ENCODE measurements around the gene BUD31.

Gene BUD31

DNA sequence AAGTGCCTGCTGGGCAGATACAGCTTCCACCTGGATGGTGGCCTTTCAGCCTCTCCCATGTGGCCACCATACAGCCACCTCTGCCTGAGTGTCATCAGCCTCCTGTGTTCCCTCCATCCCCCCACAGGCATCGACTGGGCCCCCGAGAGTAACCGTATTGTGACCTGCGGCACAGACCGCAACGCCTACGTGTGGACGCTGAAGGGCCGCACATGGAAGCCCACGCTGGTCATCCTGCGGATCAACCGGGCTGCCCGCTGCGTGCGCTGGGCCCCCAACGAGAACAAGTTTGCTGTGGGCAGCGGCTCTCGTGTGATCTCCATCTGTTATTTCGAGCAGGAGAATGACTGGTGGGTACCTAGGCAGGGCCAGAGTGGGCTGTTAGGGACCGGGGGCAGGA lies 20.9 kb upstream of the BUD31 start:
- Mint-ChIP-seq H3K9me3 (ENCODE audit: low read depth) (no peaks in the 10 kb centered on the region), H3K27me3 (no peaks in the 10 kb centered on the region), H3K27ac (no peak overlapping the region), H3K4me1 (ENCODE audit: low read depth) (peaks cover 22% of the 10 kb centered on the region), H3K36me3 (no peaks in the 10 kb centered on the region), H3K4me3 (no peak overlapping the region)

DNA sequence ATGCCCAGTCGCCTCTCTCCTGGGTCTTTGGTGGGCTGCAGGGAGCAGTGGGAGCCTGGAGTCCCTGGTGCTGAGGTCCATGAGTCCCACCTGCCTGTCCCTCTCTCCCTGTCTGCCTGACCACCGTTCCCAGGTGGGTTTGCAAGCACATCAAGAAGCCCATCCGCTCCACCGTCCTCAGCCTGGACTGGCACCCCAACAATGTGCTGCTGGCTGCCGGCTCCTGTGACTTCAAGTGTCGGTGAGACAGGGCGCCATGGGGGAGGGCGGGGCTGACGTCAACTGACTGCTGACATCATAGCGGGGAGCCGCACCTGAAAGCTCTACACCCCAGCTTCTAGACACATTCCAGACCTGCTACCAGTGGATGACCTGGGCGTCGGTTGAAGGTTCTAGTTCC lies 19.0 kb upstream of the BUD31 start:
- H3K4me1 Mint-ChIP-seq (ENCODE audit: low read depth): peaks cover 19% of the 10 kb centered on the region
- no peaks in the 10 kb centered on the region for H3K27me3 Mint-ChIP-seq
- H3K36me3 Mint-ChIP-seq: no peaks in the 10 kb centered on the region
- H3K9me3 Mint-ChIP-seq (ENCODE audit: low read depth): no peaks in the 10 kb centered on the region
- H3K27ac Mint-ChIP-seq: no peak overlapping the region
- H3K4me3 Mint-ChIP-seq: no peak overlapping the region

GRCh38 chr7:99390941-99391602 lies 17.7 kb upstream of the BUD31 start:
- Mint-ChIP-seq H3K27me3 (no peaks in the 10 kb centered on the region), H3K36me3 (no peaks in the 10 kb centered on the region), H3K4me3 (peak overlapping the region; percentile 27), H3K27ac (no peak overlapping the region), H3K9me3 (ENCODE audit: low read depth) (no peaks in the 10 kb centered on the region), H3K4me1 (ENCODE audit: low read depth) (peaks cover 19% of the 10 kb centered on the region)

DNA sequence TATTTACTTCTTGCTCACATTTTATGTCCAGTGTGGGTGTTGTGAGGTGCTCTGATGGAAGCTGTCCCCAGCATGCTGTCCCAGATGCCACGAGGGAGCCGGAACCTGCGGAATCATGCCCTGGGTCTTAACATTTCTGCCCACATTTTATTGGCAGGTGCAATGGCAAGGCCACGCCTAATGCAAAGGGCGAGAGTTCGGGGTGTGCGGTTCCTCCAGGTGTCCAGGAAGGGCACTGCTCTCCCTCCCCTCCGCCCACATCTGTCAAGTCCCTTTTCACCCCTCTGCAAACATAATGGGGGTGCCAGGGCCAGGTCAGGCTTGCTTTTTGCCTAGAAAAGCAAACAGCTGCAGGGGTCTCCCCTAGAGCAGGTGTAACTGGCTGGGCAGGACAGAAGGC lies 16.7 kb upstream of the BUD31 start:
- Mint-ChIP-seq H3K4me1 (ENCODE audit: low read depth) (peaks cover 17% of the 10 kb centered on the region), H3K9me3 (ENCODE audit: low read depth) (no peaks in the 10 kb centered on the region), H3K36me3 (no peaks in the 10 kb centered on the region), H3K27me3 (no peaks in the 10 kb centered on the region), H3K4me3 (no peak overlapping the region), H3K27ac (no peak overlapping the region)

DNA sequence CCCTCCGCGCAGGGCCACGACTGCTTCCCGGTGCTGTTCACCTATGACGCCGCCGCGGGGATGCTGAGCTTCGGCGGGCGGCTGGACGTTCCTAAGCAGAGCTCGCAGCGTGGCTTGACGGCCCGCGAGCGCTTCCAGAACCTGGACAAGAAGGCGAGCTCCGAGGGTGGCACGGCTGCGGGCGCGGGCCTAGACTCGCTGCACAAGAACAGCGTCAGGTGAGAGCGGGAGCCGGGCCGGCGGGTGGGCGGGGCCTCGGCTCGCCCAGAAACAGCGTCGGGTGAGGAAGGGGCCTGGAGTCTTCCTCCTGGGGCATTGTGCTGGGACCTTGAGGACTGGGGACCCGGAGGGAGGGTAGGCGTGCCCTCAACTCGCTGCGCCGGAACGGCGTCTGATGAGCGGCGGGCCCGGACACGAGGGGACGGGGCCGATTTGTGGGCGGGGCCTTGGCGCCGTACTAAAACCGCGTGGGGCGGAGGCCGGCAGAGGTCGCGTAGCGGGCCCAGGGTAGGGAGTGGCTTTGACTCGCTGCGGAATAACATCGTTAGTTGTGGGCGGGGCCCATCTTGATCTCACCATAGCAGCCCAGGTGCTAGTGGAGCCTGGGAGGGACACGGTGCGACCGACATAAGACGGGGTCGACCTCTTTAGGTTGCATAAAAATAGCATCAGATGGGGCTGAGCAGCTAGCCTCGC lies 16.0 kb upstream of the BUD31 start:
- H3K27ac Mint-ChIP-seq: peak overlapping the region; percentile 75
- no peaks in the 10 kb centered on the region for H3K36me3 Mint-ChIP-seq
- H3K4me3 Mint-ChIP-seq: peak overlapping the region; percentile 78
- H3K27me3 Mint-ChIP-seq: no peaks in the 10 kb centered on the region
- peaks cover 18% of the 10 kb centered on the region for H3K4me1 Mint-ChIP-seq (ENCODE audit: low read depth)
- no peaks in the 10 kb centered on the region for H3K9me3 Mint-ChIP-seq (ENCODE audit: low read depth)

- no peaks in the 10 kb centered on the region for H3K36me3 Mint-ChIP-seq
- no peaks in the 10 kb centered on the region for H3K9me3 Mint-ChIP-seq (ENCODE audit: low read depth)
- H3K27ac Mint-ChIP-seq: peak overlapping the region; percentile 75
- H3K4me1 Mint-ChIP-seq (ENCODE audit: low read depth): peaks cover 19% of the 10 kb centered on the region
- H3K4me3 Mint-ChIP-seq: peak overlapping the region; percentile 78
- H3K27me3 Mint-ChIP-seq: no peaks in the 10 kb centered on the region
These were observed 15.2 kb upstream of the BUD31 start for GRCh38 chr7:99393355-99394187.

DNA sequence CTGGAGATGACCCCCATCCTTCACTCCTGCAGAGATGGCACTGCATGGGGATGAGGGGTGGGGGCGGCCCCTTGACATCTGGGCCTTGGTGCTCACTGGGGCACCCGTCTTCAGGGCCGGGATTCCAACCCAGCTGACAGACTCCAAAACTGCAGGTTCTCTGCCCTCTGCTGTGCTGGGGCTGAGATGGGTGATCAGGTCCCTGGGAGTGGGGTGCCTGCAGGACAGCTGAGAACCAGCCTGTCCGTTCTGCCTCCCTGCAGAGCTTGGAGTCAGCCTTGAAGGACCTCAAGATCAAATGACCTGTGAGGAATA lies 14.6 kb upstream of the BUD31 start:
- Mint-ChIP-seq H3K9me3 (ENCODE audit: low read depth) (no peaks in the 10 kb centered on the region), H3K4me1 (ENCODE audit: low read depth) (peaks cover 19% of the 10 kb centered on the region), H3K4me3 (no peak overlapping the region), H3K27ac (no peak overlapping the region), H3K36me3 (peaks cover 2% of the 10 kb centered on the region), H3K27me3 (no peaks in the 10 kb centered on the region)

DNA sequence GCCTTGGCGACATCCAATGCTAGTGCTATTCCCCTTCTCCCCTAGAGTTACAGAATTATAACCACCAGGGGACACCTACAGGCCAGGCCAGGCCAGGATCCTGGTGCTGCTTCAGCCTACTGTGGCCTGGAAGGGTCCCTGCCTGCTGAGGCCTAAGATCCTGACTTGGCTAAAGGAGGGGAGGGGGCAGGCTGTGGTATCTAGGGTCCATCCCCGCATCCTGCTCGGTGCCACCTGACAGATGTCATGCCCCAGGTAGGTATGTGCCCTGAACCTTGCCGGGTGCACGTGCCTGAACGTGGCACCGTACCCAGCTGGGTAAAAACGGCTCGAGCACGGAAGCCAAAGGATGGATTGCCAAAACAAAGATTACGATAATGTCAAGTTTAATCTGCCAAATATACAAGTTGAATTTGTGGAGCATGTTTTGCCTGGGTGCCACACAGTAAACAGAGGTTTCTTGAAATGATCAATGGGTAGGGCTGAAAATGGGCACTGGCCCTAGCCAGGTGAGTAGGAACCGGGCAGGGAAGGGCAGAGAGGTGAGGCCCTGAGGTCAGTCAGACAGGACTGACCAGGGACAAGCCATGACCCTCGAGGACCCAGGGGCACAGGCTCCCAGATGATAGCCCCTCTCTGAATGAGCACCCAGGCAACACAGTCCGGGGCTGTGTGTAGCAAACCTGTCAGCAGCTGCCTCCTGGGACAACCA lies 13.0 kb upstream of the BUD31 start:
- H3K36me3 Mint-ChIP-seq: peaks cover 2% of the 10 kb centered on the region
- no peak overlapping the region for H3K4me3 Mint-ChIP-seq
- peaks cover 19% of the 10 kb centered on the region for H3K4me1 Mint-ChIP-seq (ENCODE audit: low read depth)
- H3K9me3 Mint-ChIP-seq (ENCODE audit: low read depth): no peaks in the 10 kb centered on the region
- H3K27ac Mint-ChIP-seq: peak overlapping the region; percentile 46
- H3K27me3 Mint-ChIP-seq: no peaks in the 10 kb centered on the region

- H3K27me3 Mint-ChIP-seq: no peaks in the 10 kb centered on the region
- peaks cover 2% of the 10 kb centered on the region for H3K36me3 Mint-ChIP-seq
- no peak overlapping the region for H3K4me3 Mint-ChIP-seq
- H3K27ac Mint-ChIP-seq: peak overlapping the region; percentile 46
- peaks cover 21% of the 10 kb centered on the region for H3K4me1 Mint-ChIP-seq (ENCODE audit: low read depth)
- no peaks in the 10 kb centered on the region for H3K9me3 Mint-ChIP-seq (ENCODE audit: low read depth)
These were observed 12.1 kb upstream of the BUD31 start for GRCh38 chr7:99396418-99397296.

GRCh38 chr7:99397297-99397983 lies 11.3 kb upstream of the BUD31 start:
- H3K4me1 Mint-ChIP-seq (ENCODE audit: low read depth): peaks cover 18% of the 10 kb centered on the region
- H3K9me3 Mint-ChIP-seq (ENCODE audit: low read depth): no peaks in the 10 kb centered on the region
- no peaks in the 10 kb centered on the region for H3K27me3 Mint-ChIP-seq
- peaks cover 2% of the 10 kb centered on the region for H3K36me3 Mint-ChIP-seq
- H3K4me3 Mint-ChIP-seq: no peak overlapping the region
- peak overlapping the region; percentile 76 for H3K27ac Mint-ChIP-seq

- Mint-ChIP-seq H3K27me3 (no peaks in the 10 kb centered on the region), H3K4me3 (no peak overlapping the region), H3K27ac (peak overlapping the region; percentile 50), H3K9me3 (ENCODE audit: low read depth) (no peaks in the 10 kb centered on the region), H3K4me1 (ENCODE audit: low read depth) (peaks cover 12% of the 10 kb centered on the region), H3K36me3 (peaks cover 6% of the 10 kb centered on the region)
These were observed 9.8 kb upstream of the BUD31 start for GRCh38 chr7:99398891-99399445.

DNA sequence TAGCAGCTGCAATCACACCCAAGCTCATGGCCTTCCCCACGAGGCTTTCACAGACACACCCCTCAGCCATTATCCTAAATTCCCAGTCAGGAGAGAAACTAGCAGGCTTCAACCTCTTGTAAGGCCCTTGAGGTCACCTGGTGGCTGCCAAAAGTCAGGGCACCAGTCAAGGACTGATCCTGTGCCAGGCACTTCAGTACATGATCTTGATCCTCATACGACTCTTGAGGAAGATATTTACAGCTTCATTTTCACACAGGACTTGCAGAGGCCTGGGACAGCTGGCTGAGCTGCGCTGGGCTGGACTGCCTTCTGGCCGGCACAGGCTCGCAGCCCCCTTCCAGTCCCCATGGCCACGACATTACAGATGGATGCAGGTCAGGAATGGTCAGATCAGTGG lies 9.2 kb upstream of the BUD31 start:
- Mint-ChIP-seq H3K9me3 (ENCODE audit: low read depth) (no peaks in the 10 kb centered on the region), H3K4me3 (no peak overlapping the region), H3K36me3 (peaks cover 6% of the 10 kb centered on the region), H3K27me3 (no peaks in the 10 kb centered on the region), H3K27ac (peak overlapping the region; percentile 16), H3K4me1 (ENCODE audit: low read depth) (peaks cover 14% of the 10 kb centered on the region)

- Mint-ChIP-seq H3K27me3 (no peaks in the 10 kb centered on the region), H3K4me3 (no peak overlapping the region), H3K27ac (peak overlapping the region; percentile 4), H3K4me1 (ENCODE audit: low read depth) (peaks cover 34% of the 10 kb centered on the region), H3K36me3 (peaks cover 6% of the 10 kb centered on the region), H3K9me3 (ENCODE audit: low read depth) (no peaks in the 10 kb centered on the region)
These were observed 5.9 kb upstream of the BUD31 start for GRCh38 chr7:99402854-99403253.
